ENCODE data around the gene HOXA3.

Gene HOXA3

GRCh38 chr7:27091941-27092818 lies 60.2 kb downstream of the HOXA3 start:
- DNase-seq (ENCODE audit: low read depth in 2 of 2) = no peak

- DNase-seq (ENCODE audit: low read depth in 2 of 2) = no peak
Measured at GRCh38 chr7:27091105-27091504, 61.3 kb downstream of the HOXA3 start.

GRCh38 chr7:27088002-27088922 lies 64.1 kb downstream of the HOXA3 start:
- no peak for DNase-seq (ENCODE audit: low read depth in 2 of 2)

GRCh38 chr7:27083646-27084045 lies 68.7 kb downstream of the HOXA3 start:
- DNase-seq (ENCODE audit: low read depth in 2 of 2) = no peak

GRCh38 chr7:27082171-27082570 lies 70.2 kb downstream of the HOXA3 start:
- no peak for DNase-seq (ENCODE audit: low read depth in 2 of 2)

GRCh38 chr7:27080844-27081436 lies 71.4 kb downstream of the HOXA3 start:
- no peak for DNase-seq (ENCODE audit: low read depth in 2 of 2)

- no peak for DNase-seq (ENCODE audit: low read depth in 2 of 2)
Measured at GRCh38 chr7:27079234-27079975, 73.0 kb downstream of the HOXA3 start.

- DNase-seq (ENCODE audit: low read depth in 2 of 2) = no peak
Measured at GRCh38 chr7:27078616-27079233, 73.7 kb downstream of the HOXA3 start.

- DNase-seq (ENCODE audit: low read depth in 2 of 2) = no peak
Measured at GRCh38 chr7:27073076-27073475, 79.3 kb downstream of the HOXA3 start.

- no peak for DNase-seq (ENCODE audit: low read depth in 2 of 2)
Measured at GRCh38 chr7:27071622-27072390, 80.6 kb downstream of the HOXA3 start.

- DNase-seq (ENCODE audit: low read depth in 2 of 2) = no peak
Measured at GRCh38 chr7:27068259-27068658, 84.1 kb downstream of the HOXA3 start.

GRCh38 chr7:27066148-27066547 lies 86.2 kb downstream of the HOXA3 start:
- no peak for DNase-seq (ENCODE audit: low read depth in 2 of 2)

GRCh38 chr7:27065709-27066108 lies 86.7 kb downstream of the HOXA3 start:
- DNase-seq (ENCODE audit: low read depth in 2 of 2) = no peak

GRCh38 chr7:27064661-27065060 lies 87.7 kb downstream of the HOXA3 start:
- no peak for DNase-seq (ENCODE audit: low read depth in 2 of 2)

- no peak for DNase-seq (ENCODE audit: low read depth in 2 of 2)
Measured at GRCh38 chr7:27064159-27064558, 88.2 kb downstream of the HOXA3 start.

GRCh38 chr7:27062946-27063345 lies 89.4 kb downstream of the HOXA3 start:
- DNase-seq (ENCODE audit: low read depth in 2 of 2) = no peak
